ENCODE data around the gene RNASEH2B. TPM values are rescaled to one million over a fixed set of nuclear protein-coding genes. Genes with fewer than 3 reads are reported as not detected.

The RNASEH2B gene
- total RNA-seq, 1 donor from 2014 or later = 23.6 TPM

DNA sequence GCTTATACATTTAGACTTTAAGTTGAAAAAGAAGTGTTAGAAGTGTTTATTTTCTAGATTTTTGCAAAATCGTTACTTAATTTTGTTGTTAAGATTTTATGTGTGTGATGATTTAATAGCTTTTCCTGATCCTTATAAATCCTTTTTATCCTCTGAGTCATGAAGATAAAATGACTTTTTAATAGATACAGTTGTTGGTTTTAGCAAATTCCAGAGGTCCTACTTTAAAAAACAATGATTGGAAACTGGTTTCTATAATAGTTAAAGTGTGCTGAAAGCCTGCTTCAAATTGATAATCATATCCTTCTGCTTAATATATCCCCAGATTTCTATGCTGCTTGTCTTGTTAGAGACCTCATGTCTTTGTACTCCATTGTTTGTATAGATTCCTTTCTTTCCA lies 39.0 kb downstream of the RNASEH2B start:
- peak overlapping the region; percentile 25 for H3K4me2 ChIP-seq (ENCODE audit: low read length)
- no peaks in the 10 kb centered on the region for H3K27me3 Mint-ChIP-seq (ENCODE audit: low read depth, unreplicated experiment)
- peak; percentile 56 for FAIRE-seq

DNA sequence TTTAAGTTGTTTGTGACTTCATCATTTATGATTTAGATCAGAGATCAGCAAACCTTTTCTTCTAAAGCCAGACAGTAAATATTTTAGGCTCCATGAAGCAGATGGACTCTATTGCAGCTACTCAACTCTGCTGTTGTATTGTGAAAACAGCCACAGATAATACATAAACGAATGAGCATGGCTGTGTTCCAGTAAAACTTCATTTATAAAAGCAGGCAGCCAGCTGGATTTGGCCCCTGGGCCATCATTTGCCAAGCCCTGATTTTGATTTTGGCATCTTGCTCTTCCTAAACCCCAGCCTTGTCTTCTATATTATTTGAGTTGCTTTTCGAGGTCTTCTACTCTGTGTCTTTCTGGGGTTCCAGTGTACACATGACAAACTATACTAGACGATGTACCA lies 41.3 kb downstream of the RNASEH2B start:
- no peak for TF ChIP-seq EZH2 (IDR thresholded peaks at IDR 0.05; ENCODE audit: insufficient read depth, low read length)
- TF ChIP-seq CTCF (IDR thresholded peaks at IDR 0.05; ENCODE audit: insufficient read depth, low read depth, low read length) = no peak
- Histone ChIP-seq H2AFZ (ENCODE audit: low read depth, low read length) (no peak overlapping the region), H4K20me1 (ENCODE audit: insufficient read depth, low read length) (no peaks in the 10 kb centered on the region), H3K4me3 (ENCODE audit: insufficient read depth, low read depth, low read length) (no peak overlapping the region), H3K4me2 (ENCODE audit: low read length) (no peak overlapping the region), H3K27me3 (ENCODE audit: insufficient read depth, low read length) (no peaks in the 10 kb centered on the region), H3K79me2 (ENCODE audit: insufficient read depth, low read length) (no peaks in the 10 kb centered on the region), H3K9me3 (ENCODE audit: insufficient read depth, low read depth, low read length) (no peaks in the 10 kb centered on the region), H3K27ac (ENCODE audit: low read depth, low read length) (no peak overlapping the region), H3K36me3 (ENCODE audit: insufficient read depth, low read length) (no peaks in the 10 kb centered on the region), H3K4me1 (ENCODE audit: insufficient read depth, low read length) (no peaks in the 10 kb centered on the region), H3K9ac (ENCODE audit: low read length) (no peak overlapping the region)
- H3K27ac Mint-ChIP-seq (ENCODE audit: unreplicated experiment) = no peak overlapping the region
- peaks cover 8% of the 10 kb centered on the region for H3K36me3 Mint-ChIP-seq (ENCODE audit: low read depth, unreplicated experiment)
- DNase-seq (ENCODE audit: low read depth) (peak; percentile 37), FAIRE-seq (no peak)
- no peaks in the 10 kb centered on the region for H3K27me3 Mint-ChIP-seq (ENCODE audit: low read depth, unreplicated experiment)
- H3K4me3 Mint-ChIP-seq (ENCODE audit: unreplicated experiment) = no peak overlapping the region
- no peaks in the 10 kb centered on the region for H3K9me3 Mint-ChIP-seq (ENCODE audit: unreplicated experiment)
- H3K4me1 Mint-ChIP-seq (ENCODE audit: low read depth, unreplicated experiment) = no peaks in the 10 kb centered on the region

More for the DNA sequence above, 39.0 kb downstream of the RNASEH2B start:
- peaks cover 8% of the 10 kb centered on the region for H3K36me3 Mint-ChIP-seq (ENCODE audit: low read depth, unreplicated experiment)
- no peak overlapping the region for H3K4me3 ChIP-seq (ENCODE audit: insufficient read depth, low read depth, low read length)
- peak; percentile 16 for DNase-seq (ENCODE audit: low read depth)
- no peak overlapping the region for H3K9ac ChIP-seq (ENCODE audit: low read length)
- no peak overlapping the region for H2AFZ ChIP-seq (ENCODE audit: low read depth, low read length)
- H3K79me2 ChIP-seq (ENCODE audit: insufficient read depth, low read length) = no peaks in the 10 kb centered on the region
- no peaks in the 10 kb centered on the region for H3K4me1 Mint-ChIP-seq (ENCODE audit: low read depth, unreplicated experiment)
- H3K27ac Mint-ChIP-seq (ENCODE audit: unreplicated experiment) = no peak overlapping the region
- H4K20me1 ChIP-seq (ENCODE audit: insufficient read depth, low read length) = no peaks in the 10 kb centered on the region
- no peaks in the 10 kb centered on the region for H3K9me3 Mint-ChIP-seq (ENCODE audit: unreplicated experiment)
- H3K36me3 ChIP-seq (ENCODE audit: insufficient read depth, low read length) = no peaks in the 10 kb centered on the region
- H3K4me3 Mint-ChIP-seq (ENCODE audit: unreplicated experiment) = no peak overlapping the region
- TF ChIP-seq EZH2 (IDR thresholded peaks at IDR 0.05; ENCODE audit: insufficient read depth, low read length) = no peak
- no peak for TF ChIP-seq CTCF (IDR thresholded peaks at IDR 0.05; ENCODE audit: insufficient read depth, low read depth, low read length)
- H3K27ac ChIP-seq (ENCODE audit: low read depth, low read length) = no peak overlapping the region
- no peaks in the 10 kb centered on the region for H3K27me3 ChIP-seq (ENCODE audit: insufficient read depth, low read length)
- no peaks in the 10 kb centered on the region for H3K9me3 ChIP-seq (ENCODE audit: insufficient read depth, low read depth, low read length)
- H3K4me1 ChIP-seq (ENCODE audit: insufficient read depth, low read length) = no peaks in the 10 kb centered on the region

DNA sequence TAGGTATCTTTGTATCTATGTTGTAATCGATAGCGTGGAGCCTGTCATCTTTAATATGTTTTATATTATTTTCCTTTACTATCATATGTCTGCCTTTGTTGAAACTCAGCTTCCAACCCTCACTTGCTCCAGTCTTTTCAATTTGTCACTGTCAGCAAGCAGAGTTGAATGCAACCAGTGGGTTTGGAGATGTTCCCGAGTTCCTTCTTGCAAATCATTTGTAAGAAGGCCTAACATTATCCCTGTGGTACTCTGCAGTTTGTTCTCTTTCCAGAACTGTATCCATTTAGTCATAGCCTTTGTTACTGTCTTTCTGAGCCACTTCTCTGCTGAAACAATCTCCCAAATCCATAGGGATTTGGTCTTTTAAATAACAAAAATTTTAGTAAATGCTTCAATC lies 41.8 kb downstream of the RNASEH2B start:
- Histone ChIP-seq H3K27me3 (ENCODE audit: insufficient read depth, low read length) (no peaks in the 10 kb centered on the region), H2AFZ (ENCODE audit: low read depth, low read length) (no peak overlapping the region), H3K79me2 (ENCODE audit: insufficient read depth, low read length) (no peaks in the 10 kb centered on the region), H3K27ac (ENCODE audit: low read depth, low read length) (no peak overlapping the region), H4K20me1 (ENCODE audit: insufficient read depth, low read length) (no peaks in the 10 kb centered on the region), H3K4me2 (ENCODE audit: low read length) (no peak overlapping the region), H3K9ac (ENCODE audit: low read length) (no peak overlapping the region), H3K36me3 (ENCODE audit: insufficient read depth, low read length) (no peaks in the 10 kb centered on the region), H3K9me3 (ENCODE audit: insufficient read depth, low read depth, low read length) (no peaks in the 10 kb centered on the region), H3K4me1 (ENCODE audit: insufficient read depth, low read length) (no peaks in the 10 kb centered on the region), H3K4me3 (ENCODE audit: insufficient read depth, low read depth, low read length) (no peak overlapping the region)
- H3K36me3 Mint-ChIP-seq (ENCODE audit: low read depth, unreplicated experiment) = peaks cover 8% of the 10 kb centered on the region
- DNase-seq (ENCODE audit: low read depth) = peak; percentile 90
- no peaks in the 10 kb centered on the region for H3K9me3 Mint-ChIP-seq (ENCODE audit: unreplicated experiment)
- FAIRE-seq = no peak
- no peaks in the 10 kb centered on the region for H3K27me3 Mint-ChIP-seq (ENCODE audit: low read depth, unreplicated experiment)
- H3K4me1 Mint-ChIP-seq (ENCODE audit: low read depth, unreplicated experiment) = no peaks in the 10 kb centered on the region
- no peak overlapping the region for H3K27ac Mint-ChIP-seq (ENCODE audit: unreplicated experiment)
- TF ChIP-seq CTCF (IDR thresholded peaks at IDR 0.05; ENCODE audit: insufficient read depth, low read depth, low read length) = no peak
- no peak for TF ChIP-seq EZH2 (IDR thresholded peaks at IDR 0.05; ENCODE audit: insufficient read depth, low read length)
- no peak overlapping the region for H3K4me3 Mint-ChIP-seq (ENCODE audit: unreplicated experiment)
